GM23248 (cell line): ENCODE results near the gene NHERF2.

Experiments
- EZH2 ChIP-seq: fragments of 200-600 bp; sonication (generic); IDR thresholded peaks from 2 replicates; pipeline ENCODE4 v1.6.1; 2018; ENCODE audit warnings: antibody characterized with exemption, mild to moderate bottlenecking; ENCODE audit not compliant: insufficient read depth, poor library complexity, severe bottlenecking
- EZH2phosphoT487 ChIP-seq: fragments of 200-600 bp; sonication (generic); IDR thresholded peaks from 2 replicates; pipeline ENCODE4 v1.6.1; 2018; ENCODE audit warnings: antibody characterized with exemption, moderate library complexity, mild to moderate bottlenecking, low read depth; ENCODE audit not compliant: insufficient read depth

DNA sequence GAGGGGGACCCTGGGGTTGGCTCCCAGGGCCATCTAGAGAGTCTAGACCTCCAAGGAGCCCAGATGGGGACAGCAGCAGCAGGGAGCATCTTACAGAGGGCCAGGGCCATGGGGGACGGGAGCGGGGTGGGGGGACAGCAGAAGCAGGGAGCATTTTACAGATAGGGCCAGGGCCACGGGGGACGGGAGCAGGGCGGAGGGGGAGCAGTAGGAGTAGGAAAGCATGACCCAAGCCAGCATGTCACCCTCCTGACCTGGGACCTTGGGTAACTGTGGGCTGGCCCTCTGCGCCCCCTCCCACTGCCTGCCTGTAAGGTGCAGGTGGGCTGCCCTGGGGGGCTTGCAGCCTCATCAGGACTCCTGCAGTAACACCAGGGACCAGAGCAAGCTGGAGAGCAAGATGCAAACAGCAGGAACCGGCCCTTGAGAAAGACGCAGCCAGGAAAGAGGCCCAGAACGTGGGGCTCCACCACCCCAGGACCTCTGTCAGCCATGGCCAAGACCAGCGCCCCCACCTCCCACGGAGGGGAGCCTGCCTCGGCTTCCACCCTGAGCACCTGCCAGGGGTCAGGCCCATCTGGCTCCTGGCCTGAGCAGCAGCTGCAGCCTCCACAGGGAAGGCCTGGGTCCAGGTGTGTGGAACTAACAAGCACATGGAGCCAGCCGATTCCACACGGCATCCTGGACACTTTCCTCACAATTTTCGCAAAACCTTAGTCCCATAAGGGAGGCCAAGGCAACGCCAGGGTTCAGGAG is 19.4 kb upstream of the NHERF2 start:
- TF ChIP-seq EZH2 (no peak), EZH2phosphoT487 (no peak)
